ENCODE results near the gene INTS6. TPM values are rescaled to one million over a fixed set of nuclear protein-coding genes. Genes with fewer than 3 reads are reported as not detected.

The INTS6 gene
- total RNA-seq, 1 donor from 2014 or later: 44.5 TPM

DNA sequence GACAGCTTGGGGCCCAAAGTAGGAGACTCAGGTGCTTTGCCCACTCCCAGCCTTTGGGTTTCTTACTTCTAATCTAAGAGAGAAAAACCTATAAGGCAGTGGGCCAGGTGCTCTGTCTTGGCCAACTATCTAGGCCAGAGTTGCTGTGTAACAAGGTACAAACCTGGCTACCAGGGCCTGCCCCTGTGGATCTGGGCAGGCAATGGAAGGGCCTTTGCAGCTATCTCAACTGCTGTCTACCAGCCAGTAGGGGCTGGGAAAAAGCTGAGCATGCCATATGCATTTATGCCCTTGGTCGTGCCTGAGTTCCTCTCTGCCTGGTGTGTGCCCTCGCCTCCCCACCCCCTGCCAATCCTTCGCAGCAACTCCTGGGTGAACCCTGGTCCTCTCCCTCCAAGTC is 130.0 kb downstream of the INTS6 start:
- no peaks in the 10 kb centered on the region for H3K36me3 ChIP-seq (ENCODE audit: control insufficient read depth, insufficient read depth, low read length)
- TF ChIP-seq, protein P1, sequence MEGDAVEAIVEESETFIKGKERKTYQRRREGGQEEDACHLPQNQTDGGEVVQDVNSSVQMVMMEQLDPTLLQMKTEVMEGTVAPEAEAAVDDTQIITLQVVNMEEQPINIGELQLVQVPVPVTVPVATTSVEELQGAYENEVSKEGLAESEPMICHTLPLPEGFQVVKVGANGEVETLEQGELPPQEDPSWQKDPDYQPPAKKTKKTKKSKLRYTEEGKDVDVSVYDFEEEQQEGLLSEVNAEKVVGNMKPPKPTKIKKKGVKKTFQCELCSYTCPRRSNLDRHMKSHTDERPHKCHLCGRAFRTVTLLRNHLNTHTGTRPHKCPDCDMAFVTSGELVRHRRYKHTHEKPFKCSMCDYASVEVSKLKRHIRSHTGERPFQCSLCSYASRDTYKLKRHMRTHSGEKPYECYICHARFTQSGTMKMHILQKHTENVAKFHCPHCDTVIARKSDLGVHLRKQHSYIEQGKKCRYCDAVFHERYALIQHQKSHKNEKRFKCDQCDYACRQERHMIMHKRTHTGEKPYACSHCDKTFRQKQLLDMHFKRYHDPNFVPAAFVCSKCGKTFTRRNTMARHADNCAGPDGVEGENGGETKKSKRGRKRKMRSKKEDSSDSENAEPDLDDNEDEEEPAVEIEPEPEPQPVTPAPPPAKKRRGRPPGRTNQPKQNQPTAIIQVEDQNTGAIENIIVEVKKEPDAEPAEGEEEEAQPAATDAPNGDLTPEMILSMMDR (IDR thresholded peaks at IDR 0.05; ENCODE audit: insufficient read depth, low read length, severe bottlenecking): no peak
- FAIRE-seq (no peak), DNase-seq (ENCODE audit: low read depth) (no peak)
- H3K4me3 ChIP-seq (ENCODE audit: low read depth, low read length): no peak overlapping the region
- H3K27me3 ChIP-seq (ENCODE audit: control insufficient read depth, insufficient read depth, low read length): no peaks in the 10 kb centered on the region

DNA sequence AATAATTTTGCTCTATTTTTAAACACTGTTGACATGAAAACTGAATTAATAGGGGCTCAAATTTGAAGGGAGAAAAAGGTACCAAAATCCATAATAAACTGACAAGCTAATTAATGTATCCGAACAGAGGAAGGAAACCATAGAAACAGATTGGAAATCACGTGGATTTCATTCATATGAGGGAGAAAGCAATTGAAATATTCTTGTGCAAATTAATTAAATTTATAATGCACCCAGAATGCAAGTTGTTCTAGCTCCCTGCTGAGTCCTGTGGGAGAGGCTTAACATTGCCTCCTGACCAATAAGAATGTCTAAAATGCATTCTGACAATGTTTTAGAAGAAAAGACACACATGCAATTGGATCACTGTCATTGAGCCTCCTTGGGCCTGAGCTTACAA is 131.0 kb downstream of the INTS6 start:
- FAIRE-seq: no peak
- H3K4me3 ChIP-seq (ENCODE audit: low read depth, low read length): no peak overlapping the region

DNA sequence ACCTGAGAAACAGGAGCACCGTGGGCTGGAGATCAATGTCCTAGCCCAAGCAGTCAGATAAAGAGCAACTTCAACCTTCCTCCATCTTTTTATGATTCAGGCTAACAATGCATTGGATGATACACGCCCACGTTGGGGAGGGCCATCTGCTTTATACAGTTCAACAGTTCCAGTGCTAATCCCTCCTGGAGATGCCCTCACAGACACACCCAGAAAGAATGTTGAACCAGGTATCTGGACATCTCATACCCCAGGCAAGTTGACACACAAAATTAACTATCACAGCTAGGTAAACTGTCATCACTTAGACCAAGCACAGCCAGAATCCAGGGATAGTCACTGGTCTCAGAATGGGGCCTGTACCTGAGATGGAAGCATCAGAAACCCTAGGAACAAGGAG is 134.0 kb downstream of the INTS6 start:
- DNase-seq (ENCODE audit: low read depth): no peak
- TF ChIP-seq, protein P1 (IDR thresholded peaks at IDR 0.05; ENCODE audit: insufficient read depth, low read length, severe bottlenecking): no peak
- Histone ChIP-seq H3K36me3 (ENCODE audit: control insufficient read depth, insufficient read depth, low read length) (no peaks in the 10 kb centered on the region), H3K27me3 (ENCODE audit: control insufficient read depth, insufficient read depth, low read length) (no peaks in the 10 kb centered on the region), H3K4me3 (ENCODE audit: low read depth, low read length) (no peak overlapping the region)
- peak; percentile 50 for FAIRE-seq

More for the DNA sequence above, 131.0 kb downstream of the INTS6 start:
- Histone ChIP-seq H3K27me3 (ENCODE audit: control insufficient read depth, insufficient read depth, low read length) (no peaks in the 10 kb centered on the region), H3K36me3 (ENCODE audit: control insufficient read depth, insufficient read depth, low read length) (no peaks in the 10 kb centered on the region)
- DNase-seq (ENCODE audit: low read depth): no peak
- TF ChIP-seq, protein P1 (IDR thresholded peaks at IDR 0.05; ENCODE audit: insufficient read depth, low read length, severe bottlenecking): no peak

DNA sequence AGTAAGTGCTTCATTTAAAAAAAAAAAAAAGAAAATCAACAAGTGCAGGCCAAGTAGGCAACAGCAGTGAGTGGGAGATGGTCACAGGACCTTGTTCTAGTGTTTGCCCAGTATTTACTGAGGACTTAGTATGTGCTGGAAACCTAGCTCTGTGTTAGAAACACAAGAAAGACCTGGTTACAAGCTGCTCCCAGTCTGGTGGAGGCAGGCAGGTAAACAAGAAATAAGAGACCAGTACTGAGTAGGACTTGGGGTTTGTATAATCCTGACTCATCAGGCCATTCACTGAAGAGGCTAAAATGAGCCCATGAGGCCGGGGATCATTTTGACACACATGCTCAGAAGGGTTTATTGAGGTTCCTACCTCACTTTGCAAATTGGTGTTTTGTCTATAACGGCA is 134.8 kb downstream of the INTS6 start:
- H3K36me3 ChIP-seq (ENCODE audit: control insufficient read depth, insufficient read depth, low read length): no peaks in the 10 kb centered on the region
- H3K4me3 ChIP-seq (ENCODE audit: low read depth, low read length): no peak overlapping the region
- H3K27me3 ChIP-seq (ENCODE audit: control insufficient read depth, insufficient read depth, low read length): no peaks in the 10 kb centered on the region
- FAIRE-seq (peak; percentile 18), DNase-seq (ENCODE audit: low read depth) (no peak)
- TF ChIP-seq, protein P1 (IDR thresholded peaks at IDR 0.05; ENCODE audit: insufficient read depth, low read length, severe bottlenecking): no peak

DNA sequence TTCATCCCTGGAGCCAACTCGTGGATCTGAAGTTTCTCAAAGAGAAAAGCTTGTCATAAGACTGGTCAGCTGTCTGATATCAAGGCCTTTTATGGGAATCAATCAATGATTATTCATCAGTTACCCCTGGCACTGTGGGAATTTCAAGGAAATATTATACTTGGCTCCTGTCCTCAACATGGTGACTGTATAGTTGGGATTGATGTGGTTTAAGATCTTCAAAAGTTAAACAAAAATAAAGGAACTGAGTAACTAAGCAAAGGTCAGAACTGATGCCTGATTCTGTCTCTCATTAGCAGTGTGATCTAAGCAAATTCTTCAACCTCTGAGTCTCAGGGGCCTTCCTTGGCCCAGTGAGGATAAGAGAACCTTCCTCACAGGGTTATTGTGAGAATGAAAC is 135.6 kb downstream of the INTS6 start:
- FAIRE-seq (no peak), DNase-seq (ENCODE audit: low read depth) (no peak)
- TF ChIP-seq, protein P1 (IDR thresholded peaks at IDR 0.05; ENCODE audit: insufficient read depth, low read length, severe bottlenecking): no peak
- Histone ChIP-seq H3K4me3 (ENCODE audit: low read depth, low read length) (no peak overlapping the region), H3K27me3 (ENCODE audit: control insufficient read depth, insufficient read depth, low read length) (no peaks in the 10 kb centered on the region), H3K36me3 (ENCODE audit: control insufficient read depth, insufficient read depth, low read length) (no peaks in the 10 kb centered on the region)

DNA sequence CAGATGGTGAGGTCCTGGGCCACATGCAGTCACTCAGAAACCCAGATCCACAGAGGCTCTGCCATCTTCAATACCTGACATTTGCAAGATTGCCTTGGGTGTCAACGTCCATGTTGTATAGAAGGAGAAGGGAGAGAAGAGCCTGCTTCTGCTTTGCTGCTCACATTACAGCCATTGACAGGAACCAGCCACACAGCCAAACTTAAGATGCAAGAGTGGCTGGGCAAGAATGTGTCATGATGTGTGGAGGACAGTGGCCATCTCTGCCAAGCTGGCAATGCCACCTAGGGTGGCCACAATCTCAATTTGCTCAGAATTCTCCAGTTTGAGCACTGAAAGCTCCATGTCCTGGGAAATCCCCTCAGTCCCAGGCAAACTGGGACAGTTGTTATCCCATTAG is 139.2 kb downstream of the INTS6 start:
- Histone ChIP-seq H3K4me3 (ENCODE audit: low read depth, low read length) (no peak overlapping the region), H3K27me3 (ENCODE audit: control insufficient read depth, insufficient read depth, low read length) (peaks cover 2% of the 10 kb centered on the region), H3K36me3 (ENCODE audit: control insufficient read depth, insufficient read depth, low read length) (no peaks in the 10 kb centered on the region)
- no peak for FAIRE-seq
- no peak for DNase-seq (ENCODE audit: low read depth)
- TF ChIP-seq, protein P1 (IDR thresholded peaks at IDR 0.05; ENCODE audit: insufficient read depth, low read length, severe bottlenecking): no peak

All from bronchial epithelial cell (primary cell).